Peyer's patch (tissue), 4 donors: ENCODE results near the gene UGT1A8.

Source experiments
- CTCF ChIP-seq, 6 experiments: fragments of 450-650 bp in 4 of 6; fragments of 200-600 bp in 2 of 6; sonication (generic) in 1 of 6; IDR thresholded peaks; one replicate each; pipeline ENCODE4 v1.5.1; 2017 to 2019; ENCODE audit warnings: antibody characterized with exemption in 6 of 6, mild to moderate bottlenecking in 3 of 6, moderate library complexity in 1 of 6
- POLR2A ChIP-seq, 2 donors: fragments of 450-650 bp; IDR thresholded peaks; one replicate each; pipeline ENCODE4 v1.5.1; 2017; ENCODE audit warnings: antibody characterized with exemption in 2 of 2, mild to moderate bottlenecking in 2 of 2, moderate library complexity in 2 of 2

GRCh38 chr2:233636306-233636705, 18.9 kb downstream of the UGT1A8 start, which contains the start of gene UGT1A10:
- peak in 1 of 6 experiments; percentile 2 for TF ChIP-seq CTCF (IDR thresholded peaks at IDR 0.05)
- TF ChIP-seq POLR2A (IDR thresholded peaks at IDR 0.05): peak; percentile 70 to 83
